ENCODE measurements around the gene ZC4H2.
"Not testable (repeated sequence)": the region's sequence is repeated elsewhere in the genome, so short reads cannot be mapped to it uniquely, and the experiment has no call there.

The ZC4H2 gene

GRCh38 chrX:64975989-64976672, at the start of gene ZC4H2:
Gene ZC4H2, minus strand, starts transcription at chrX:64976450. Its CDS starts 73 bp downstream, at chrX:64976377.
- DNase-seq, result no peak

- DNase-seq, result no peak
Observed at GRCh38 chrX:65017451-65017850, 41.2 kb upstream of the ZC4H2 start.

GRCh38 chrX:65014230-65014629, 38.0 kb upstream of the ZC4H2 start:
- DNase-seq, result no peak

- no peak for DNase-seq
Observed at GRCh38 chrX:65009459-65009858, 33.2 kb upstream of the ZC4H2 start.

GRCh38 chrX:65002208-65002607, 26.0 kb upstream of the ZC4H2 start:
- DNase-seq, result not testable (repeated sequence)

GRCh38 chrX:64996805-64997204, 20.6 kb upstream of the ZC4H2 start:
- no peak for DNase-seq

GRCh38 chrX:64994131-64994798, 18.0 kb upstream of the ZC4H2 start:
- no peak for DNase-seq

- no peak for DNase-seq
Observed at GRCh38 chrX:64977830-64978229, 1.6 kb upstream of the ZC4H2 start.

GRCh38 chrX:64977051-64977450, 801 bp upstream of the ZC4H2 start:
- no peak for DNase-seq

GRCh38 chrX:64976673-64977040, 407 bp upstream of the ZC4H2 start:
- DNase-seq, result no peak

- no peak for DNase-seq
Observed at GRCh38 chrX:64975491-64975890, 759 bp downstream of the ZC4H2 start.

GRCh38 chrX:64925480-64925879, 50.8 kb downstream of the ZC4H2 start:
- no peak for DNase-seq

GRCh38 chrX:64908121-64908520, 68.1 kb downstream of the ZC4H2 start:
- DNase-seq, result no peak

GRCh38 chrX:64894454-64895038, 81.7 kb downstream of the ZC4H2 start:
- DNase-seq, result no peak

- no peak for DNase-seq
Observed at GRCh38 chrX:64885850-64886249, 90.4 kb downstream of the ZC4H2 start.

- DNase-seq, result not testable (repeated sequence)
Observed at GRCh38 chrX:64878709-64879108, 97.5 kb downstream of the ZC4H2 start.

- no peak for DNase-seq
Observed at GRCh38 chrX:64867217-64867616, 109.0 kb downstream of the ZC4H2 start.
